Gastrocnemius medialis (tissue), 4 donors: ENCODE measurements around the gene LIN28A.

Experiments
- POLR2A ChIP-seq, 2 donors: fragments of 450-650 bp; IDR thresholded peaks; one replicate each; pipeline ENCODE4 v1.6.1; 2017; ENCODE audit warnings: antibody characterized with exemption in 2 of 2, mild to moderate bottlenecking in 2 of 2, moderate library complexity in 2 of 2
- TF ChIP-seq, protein P1 (sequence below), 5 experiments: fragments of 450-650 bp in 3 of 5; fragments of 200-600 bp in 2 of 5; sonication (generic) in 2 of 5; IDR thresholded peaks in 4 of 5; conservative IDR thresholded peaks in 1 of 5; 1 replicate in 4 of 5; 2 replicates in 1 of 5; pipeline ENCODE4 v1.5.1; 2016 to 2019; ENCODE audit warnings: antibody characterized with exemption in 5 of 5, mild to moderate bottlenecking in 3 of 5, moderate library complexity in 3 of 5

DNA sequence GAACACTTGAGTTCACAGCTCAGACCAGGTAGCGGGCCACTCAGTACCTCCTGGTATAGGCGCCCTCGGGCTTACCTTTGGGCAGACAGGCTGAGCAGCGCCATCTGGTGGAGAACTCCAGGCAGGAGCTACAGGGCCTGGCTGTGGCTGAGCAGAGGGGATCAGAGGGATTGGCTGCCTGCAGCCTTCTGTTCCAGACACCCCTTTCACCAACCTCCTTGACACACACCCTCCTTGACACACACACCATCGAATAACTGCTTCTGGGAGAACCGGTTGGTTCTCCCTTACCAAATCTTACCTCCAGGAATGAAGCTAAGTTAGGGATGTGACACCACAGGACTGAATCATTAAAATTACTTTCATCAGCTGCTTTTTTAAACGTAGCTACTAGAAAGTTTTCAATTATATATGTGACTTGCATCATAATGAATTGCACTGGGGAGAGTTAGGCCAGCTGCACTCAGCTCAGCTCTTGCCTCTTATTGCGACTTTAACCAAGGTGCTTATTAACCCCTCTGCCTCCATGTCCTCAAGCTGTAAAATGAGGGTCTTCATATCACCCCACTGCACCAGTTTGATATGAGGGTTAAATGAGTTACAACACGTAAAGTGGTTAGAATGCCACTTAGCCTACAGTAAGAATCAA, 6.6 kb downstream of the LIN28A start:
- TF ChIP-seq, protein P1, sequence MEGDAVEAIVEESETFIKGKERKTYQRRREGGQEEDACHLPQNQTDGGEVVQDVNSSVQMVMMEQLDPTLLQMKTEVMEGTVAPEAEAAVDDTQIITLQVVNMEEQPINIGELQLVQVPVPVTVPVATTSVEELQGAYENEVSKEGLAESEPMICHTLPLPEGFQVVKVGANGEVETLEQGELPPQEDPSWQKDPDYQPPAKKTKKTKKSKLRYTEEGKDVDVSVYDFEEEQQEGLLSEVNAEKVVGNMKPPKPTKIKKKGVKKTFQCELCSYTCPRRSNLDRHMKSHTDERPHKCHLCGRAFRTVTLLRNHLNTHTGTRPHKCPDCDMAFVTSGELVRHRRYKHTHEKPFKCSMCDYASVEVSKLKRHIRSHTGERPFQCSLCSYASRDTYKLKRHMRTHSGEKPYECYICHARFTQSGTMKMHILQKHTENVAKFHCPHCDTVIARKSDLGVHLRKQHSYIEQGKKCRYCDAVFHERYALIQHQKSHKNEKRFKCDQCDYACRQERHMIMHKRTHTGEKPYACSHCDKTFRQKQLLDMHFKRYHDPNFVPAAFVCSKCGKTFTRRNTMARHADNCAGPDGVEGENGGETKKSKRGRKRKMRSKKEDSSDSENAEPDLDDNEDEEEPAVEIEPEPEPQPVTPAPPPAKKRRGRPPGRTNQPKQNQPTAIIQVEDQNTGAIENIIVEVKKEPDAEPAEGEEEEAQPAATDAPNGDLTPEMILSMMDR (IDR thresholded peaks at IDR 0.05 in 4 of 5, conservative IDR thresholded peaks at IDR 0.05 in 1 of 5): peak in 4 of 5 experiments; percentile 20 to 82 (median 66)
- no peak for TF ChIP-seq POLR2A (IDR thresholded peaks at IDR 0.05)
